Mesenchymal stem cell (in vitro differentiated cells and primary cell): ENCODE measurements around the gene ANKRD10.
A peak's percentile ranks its signal among the peaks of the same experiment; 100 is the strongest.

Experiments
- DNase-seq: peaks from one replicate; pipeline ENCODE4 v3.0.0-alpha.2; 2013
- H2AFZ ChIP-seq: one replicate; pipeline ENCODE4 v1.6.1; 2013; ENCODE audit warnings: low read depth, mild to moderate bottlenecking, control low read depth, inconsistent platforms, low read length, moderate library complexity
- H2AK5ac ChIP-seq: 2 replicates; pipeline ENCODE4 v1.6.1; 2013; ENCODE audit warnings: low read length, moderate library complexity, mild to moderate bottlenecking, inconsistent platforms; ENCODE audit not compliant: severe bottlenecking
- H2BK120ac ChIP-seq: one replicate; pipeline ENCODE4 v1.6.1; 2013; ENCODE audit warnings: low read depth, mild to moderate bottlenecking, inconsistent platforms, low read length, moderate library complexity
- H2BK12ac ChIP-seq, 2 experiments: one replicate each; pipeline ENCODE4 v1.6.1; 2013; ENCODE audit warnings: inconsistent platforms in 2 of 2, low read length in 2 of 2, mild to moderate bottlenecking in 2 of 2, moderate library complexity in 2 of 2, control low read depth in 1 of 2
- H2BK15ac ChIP-seq: one replicate; pipeline ENCODE4 v1.6.1; 2013; ENCODE audit warnings: mild to moderate bottlenecking, low read depth, inconsistent platforms; ENCODE audit not compliant: poor library complexity, severe bottlenecking
- H2BK5ac ChIP-seq: 2 replicates; pipeline ENCODE4 v1.6.1; 2013; ENCODE audit warnings: low read depth, mild to moderate bottlenecking, low read length, control low read depth, inconsistent platforms; ENCODE audit not compliant: poor library complexity, severe bottlenecking
- H3K14ac ChIP-seq, 2 experiments: one replicate each; pipeline ENCODE4 v1.6.1; 2013; ENCODE audit warnings: inconsistent platforms in 2 of 2, low read length in 2 of 2, control low read depth in 1 of 2, mild to moderate bottlenecking in 1 of 2, moderate library complexity in 1 of 2
- H3K18ac ChIP-seq, 2 experiments: one replicate each; pipeline ENCODE4 v1.6.1; 2013; ENCODE audit warnings: inconsistent platforms in 2 of 2, low read length in 2 of 2, control low read depth in 1 of 2, low read depth in 1 of 2, mild to moderate bottlenecking in 1 of 2
- H3K23ac ChIP-seq, 2 experiments: one replicate each; pipeline ENCODE4 v1.6.1; 2013; ENCODE audit warnings: inconsistent platforms in 2 of 2, low read length in 2 of 2, mild to moderate bottlenecking in 2 of 2, moderate library complexity in 2 of 2, control low read depth in 1 of 2
- H3K27ac ChIP-seq: 2 replicates; pipeline ENCODE4 v1.5.1; 2013; ENCODE audit warnings: mild to moderate bottlenecking, moderate library complexity, low read length, control low read depth, inconsistent platforms; ENCODE audit not compliant: poor library complexity, severe bottlenecking
- H3K27me3 ChIP-seq, 2 experiments: 2 replicates each; pipeline versions ENCODE4 v1.6.1 to v1.7.0; 2013; ENCODE audit warnings: low read length in 2 of 2, mild to moderate bottlenecking in 2 of 2, moderate library complexity in 2 of 2, control low read depth in 1 of 2, inconsistent platforms in 1 of 2; ENCODE audit not compliant: control insufficient read depth in 1 of 2, insufficient read depth in 1 of 2
- H3K36me3 ChIP-seq, 2 experiments: 2 replicates each; pipeline versions ENCODE4 v1.6.1 to v1.7.0; 2013; ENCODE audit warnings: low read length in 2 of 2, control low read depth in 1 of 2, inconsistent platforms in 1 of 2, low read depth in 1 of 2, mild to moderate bottlenecking in 1 of 2; ENCODE audit not compliant: insufficient read depth in 2 of 2, control insufficient read depth in 1 of 2
- H3K4ac ChIP-seq, 2 experiments: one replicate each; pipeline ENCODE4 v1.6.1; 2013; ENCODE audit warnings: inconsistent platforms in 2 of 2, low read length in 2 of 2, mild to moderate bottlenecking in 2 of 2, moderate library complexity in 2 of 2, control low read depth in 1 of 2, low read depth in 1 of 2
- H3K4me1 ChIP-seq: 2 replicates; pipeline ENCODE4 v1.6.1; 2013; ENCODE audit warnings: low read depth, low read length, control low read depth; ENCODE audit not compliant: control insufficient read depth, insufficient read depth
- H3K4me2 ChIP-seq: 2 replicates; pipeline ENCODE4 v1.6.1; 2013; ENCODE audit warnings: low read length, mild to moderate bottlenecking, inconsistent platforms; ENCODE audit not compliant: poor library complexity, severe bottlenecking
- H3K4me3 ChIP-seq, 2 experiments: 2 replicates each; pipeline versions ENCODE4 v1.5.1 to v1.7.0; 2013; ENCODE audit warnings: low read length in 2 of 2, mild to moderate bottlenecking in 2 of 2, control low read depth in 1 of 2, low read depth in 1 of 2; ENCODE audit not compliant: insufficient read depth in 1 of 2
- H3K79me1 ChIP-seq: replicated peaks from 2 replicates; pipeline ENCODE4 v1.6.1; 2013; ENCODE audit warnings: mild to moderate bottlenecking, control low read depth, low read length, inconsistent platforms; ENCODE audit not compliant: poor library complexity, severe bottlenecking
- H3K9ac ChIP-seq: 2 replicates; pipeline ENCODE4 v1.7.0; 2013; ENCODE audit warnings: mild to moderate bottlenecking, low read length, moderate library complexity
- H3K9me3 ChIP-seq: 2 replicates; pipeline ENCODE4 v1.7.0; 2013; ENCODE audit warnings: mild to moderate bottlenecking, low read length; ENCODE audit not compliant: control insufficient read depth
- H4K8ac ChIP-seq: one replicate; pipeline ENCODE4 v1.6.1; 2013; ENCODE audit warnings: inconsistent platforms, mild to moderate bottlenecking, low read length, moderate library complexity
- H4K91ac ChIP-seq: one replicate; pipeline ENCODE4 v1.6.1; 2013; ENCODE audit warnings: mild to moderate bottlenecking, low read length, inconsistent platforms
- WGBS: methylation state at CpG from one replicate; pipeline ENCODE4 v1.1.7; 2013; ENCODE audit warnings: mixed read lengths; 5-methylcytosine and 5-hydroxymethylcytosine counted together

ANKRD10 gene

DNA sequence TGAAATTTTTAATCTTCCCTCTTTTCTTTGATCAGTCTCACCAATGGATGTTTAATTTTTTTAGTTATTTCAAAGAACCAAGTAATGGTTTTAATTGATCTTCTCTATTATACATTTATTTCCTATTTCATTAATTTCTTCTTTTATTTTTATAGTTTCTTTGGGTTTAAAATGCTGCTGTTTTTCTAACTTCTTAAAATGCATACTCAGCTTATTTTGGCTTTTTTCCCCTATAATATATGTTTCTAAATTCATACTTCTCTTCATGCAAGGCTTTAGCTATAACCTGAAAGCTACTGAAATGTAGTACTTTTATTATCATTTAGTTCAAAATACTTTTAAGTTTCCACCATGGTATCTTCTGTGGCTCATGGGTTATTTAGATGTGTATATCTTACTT is 53.9 kb downstream of the ANKRD10 start:
- no peak overlapping the region for H3K4me3 ChIP-seq
- no peak overlapping the region for H3K4ac ChIP-seq
- H3K27ac ChIP-seq, result no peak overlapping the region
- no peak overlapping the region for H2AFZ ChIP-seq
- no peaks in the 10 kb centered on the region for H3K27me3 ChIP-seq
- no peak overlapping the region for H3K14ac ChIP-seq
- no peaks in the 10 kb centered on the region for H3K36me3 ChIP-seq
- H3K4me1 ChIP-seq, result no peaks in the 10 kb centered on the region
- DNase-seq, result no peak
- H2AK5ac ChIP-seq, result no peak overlapping the region
- H3K23ac ChIP-seq, result no peak overlapping the region
- H2BK5ac ChIP-seq, result no peak overlapping the region
- H3K9ac ChIP-seq, result no peak overlapping the region
- no peak overlapping the region for H2BK15ac ChIP-seq
- no peak overlapping the region for H2BK12ac ChIP-seq
- no peak overlapping the region for H3K18ac ChIP-seq
- H3K4me2 ChIP-seq, result no peak overlapping the region
- H4K8ac ChIP-seq, result no peak overlapping the region
- H3K9me3 ChIP-seq, result peaks cover 11% of the 10 kb centered on the region
- H4K91ac ChIP-seq, result no peak overlapping the region
- no peak overlapping the region for H2BK120ac ChIP-seq
- H3K79me1 ChIP-seq, result no peaks in the 10 kb centered on the region

DNA sequence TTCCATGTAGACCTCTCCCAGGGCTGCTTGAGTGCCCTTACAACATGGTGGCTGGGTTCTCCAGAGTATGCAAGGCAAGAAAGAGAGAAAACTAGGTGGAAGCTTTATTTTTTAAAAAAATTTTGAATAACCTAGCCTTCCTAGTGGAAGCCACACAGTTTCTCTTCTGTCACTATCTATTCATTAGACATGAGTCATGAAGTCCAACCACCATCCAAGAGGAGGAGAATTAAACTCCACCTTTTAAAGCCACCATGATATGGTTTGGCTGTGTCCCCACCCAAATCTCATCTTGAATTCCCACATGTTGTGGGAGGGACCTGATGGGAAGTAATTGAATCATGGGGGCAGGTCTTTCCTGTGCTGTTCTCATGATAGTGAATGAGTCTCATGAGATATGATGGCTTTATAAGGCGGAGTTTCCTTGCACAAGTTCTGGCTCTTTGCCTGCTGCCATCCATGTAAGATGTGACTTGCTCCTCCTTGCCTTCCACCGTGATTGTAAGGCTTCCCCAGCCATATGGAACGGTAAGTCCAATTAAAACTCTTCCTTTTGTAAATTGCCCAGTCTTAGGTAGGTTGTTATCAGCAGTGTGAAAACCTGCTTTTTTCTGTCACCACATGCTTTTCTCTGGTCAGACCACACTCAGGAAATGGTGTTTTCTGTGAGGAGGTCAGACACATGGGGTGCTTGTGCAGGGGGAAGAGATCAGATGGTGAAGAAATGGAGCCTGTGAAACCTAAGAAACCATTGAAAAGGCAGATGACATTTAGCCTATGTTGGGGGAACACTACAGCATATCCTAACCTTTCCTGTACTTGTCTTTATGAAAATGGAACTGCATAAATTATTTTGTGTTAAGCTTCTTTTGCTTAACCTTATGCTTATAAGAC is 57.7 kb downstream of the ANKRD10 start:
- Histone ChIP-seq H3K36me3 (no peaks in the 10 kb centered on the region), H2AFZ (no peak overlapping the region), H3K27me3 (no peaks in the 10 kb centered on the region), H2AK5ac (no peak overlapping the region), H3K4ac (no peak overlapping the region), H3K14ac (no peak overlapping the region), H4K91ac (no peak overlapping the region), H3K4me1 (peaks cover 4% of the 10 kb centered on the region), H3K18ac (no peak overlapping the region), H2BK120ac (no peak overlapping the region), H3K9ac (no peak overlapping the region), H3K4me2 (no peak overlapping the region), H3K23ac (no peak overlapping the region), H4K8ac (no peak overlapping the region), H3K4me3 (no peak overlapping the region), H2BK12ac (no peak overlapping the region), H3K79me1 (no peaks in the 10 kb centered on the region), H2BK5ac (no peak overlapping the region), H3K9me3 (peaks cover 11% of the 10 kb centered on the region), H3K27ac (no peak overlapping the region), H2BK15ac (no peak overlapping the region)
- WGBS, result 91% methylated on average over 3 of the region's 3 CpGs
- no peak for DNase-seq

DNA sequence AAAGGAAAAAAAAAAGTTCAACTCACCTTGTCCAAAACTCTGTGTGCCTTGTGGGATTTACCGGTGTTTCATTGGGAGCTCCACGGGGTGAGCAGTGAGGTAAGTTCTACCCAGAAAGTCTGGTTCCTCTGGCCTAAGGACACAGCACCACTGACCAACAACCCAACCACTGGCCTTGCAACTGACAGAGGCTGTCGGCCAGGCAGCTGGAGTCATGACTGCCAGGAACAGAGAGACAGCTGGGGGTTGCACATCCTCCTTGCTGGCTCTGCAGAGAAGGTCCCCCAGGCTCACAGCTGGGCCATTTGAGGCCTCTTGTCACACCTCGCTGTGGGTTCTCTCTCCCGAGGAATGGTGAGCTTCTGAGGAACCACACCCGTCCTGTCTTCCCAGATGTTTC is 59.5 kb downstream of the ANKRD10 start:
- H2BK15ac ChIP-seq, result no peak overlapping the region
- H3K4me3 ChIP-seq, result no peak overlapping the region
- H3K18ac ChIP-seq, result no peak overlapping the region
- no peak for DNase-seq
- peaks cover 11% of the 10 kb centered on the region for H3K9me3 ChIP-seq
- no peak overlapping the region for H3K9ac ChIP-seq
- H2BK5ac ChIP-seq, result no peak overlapping the region
- no peak overlapping the region for H4K8ac ChIP-seq
- no peak overlapping the region for H3K27ac ChIP-seq
- H4K91ac ChIP-seq, result no peak overlapping the region
- no peak overlapping the region for H3K23ac ChIP-seq
- H3K27me3 ChIP-seq, result peaks cover 5 to 7% of the 10 kb centered on the region in 2 experiments
- H2AFZ ChIP-seq, result no peak overlapping the region
- H3K14ac ChIP-seq, result peak overlapping the region in 1 of 2 experiments; percentile 64
- peaks cover 8% of the 10 kb centered on the region for H3K4me1 ChIP-seq
- no peak overlapping the region for H2AK5ac ChIP-seq
- H3K4me2 ChIP-seq, result no peak overlapping the region
- H2BK120ac ChIP-seq, result no peak overlapping the region
- H3K4ac ChIP-seq, result no peak overlapping the region
- no peaks in the 10 kb centered on the region for H3K36me3 ChIP-seq
- no peaks in the 10 kb centered on the region for H3K79me1 ChIP-seq
- 84% methylated on average over 6 of the region's 6 CpGs for WGBS
- no peak overlapping the region for H2BK12ac ChIP-seq

DNA sequence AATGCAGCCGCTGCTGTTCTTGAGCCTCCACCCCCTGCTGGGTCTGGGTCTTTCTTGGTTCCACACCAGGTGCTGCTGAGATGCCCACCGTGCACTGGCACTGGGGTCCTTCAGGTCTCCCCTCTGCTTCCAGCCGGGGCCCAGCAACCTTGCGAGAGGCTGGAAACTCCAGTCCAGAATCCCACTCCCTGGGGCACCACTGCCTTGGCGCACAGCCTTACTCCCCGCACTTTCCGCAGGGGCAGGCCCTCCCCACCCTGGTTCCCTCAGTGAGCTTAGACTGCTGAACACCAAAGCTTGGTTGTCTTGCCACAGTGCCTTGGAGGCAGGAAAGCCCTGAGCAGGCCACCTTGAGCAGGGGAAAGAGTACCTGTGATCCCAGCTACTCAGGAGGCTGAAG is 60.0 kb downstream of the ANKRD10 start:
- Histone ChIP-seq H3K9ac (no peak overlapping the region), H2AFZ (no peak overlapping the region), H2BK12ac (no peak overlapping the region), H2BK5ac (no peak overlapping the region), H3K23ac (no peak overlapping the region), H3K18ac (no peak overlapping the region), H3K27me3 (peaks cover 6 to 9% of the 10 kb centered on the region in 2 experiments), H3K36me3 (no peaks in the 10 kb centered on the region), H3K4ac (no peak overlapping the region), H2AK5ac (no peak overlapping the region), H3K27ac (no peak overlapping the region), H3K9me3 (peaks cover 11% of the 10 kb centered on the region), H2BK15ac (no peak overlapping the region), H3K79me1 (no peaks in the 10 kb centered on the region), H4K8ac (no peak overlapping the region), H3K4me2 (no peak overlapping the region), H3K14ac (no peak overlapping the region), H2BK120ac (no peak overlapping the region), H3K4me3 (no peak overlapping the region), H4K91ac (no peak overlapping the region), H3K4me1 (peaks cover 8% of the 10 kb centered on the region)
- 97% methylated on average over 7 of the region's 7 CpGs for WGBS
- no peak for DNase-seq
